HCT116 (cell line): ENCODE data around the gene ARID3A. TPM values are rescaled to one million over a fixed set of nuclear protein-coding genes. Genes with fewer than 3 reads are reported as not detected.

Experiments
- ATAC-seq: fragments of 200-7000 bp; cut with Tn5 transposase; 2 replicates; pipeline ENCODE4 v1.9.1; 2020; ENCODE audit warnings: mild to moderate bottlenecking, moderate library complexity
- BruUV-seq: library from RNA; stranded (reverse); fragments of 400-500 nt; replicated peaks from 2 replicates; lab custom pipeline; 2021; lab: Mats Ljungman, UMichigan
- CTCF ChIA-PET: fragments of 300-600 bp; sonication (Branson Sonifier 250); formaldehyde crosslinking; loops from one replicate; lab custom pipeline; 2021; ENCODE audit warnings: antibody characterized with exemption; lab: Charles Lee
- POLR2A ChIA-PET: fragments of 300-600, 350-600 bp; sonication (Branson Sonifier 250); formaldehyde crosslinking; loops from one replicate; lab custom pipeline; 2021; ENCODE audit warnings: antibody characterized with exemption; lab: Charles Lee
- RAD21 ChIA-PET, 2 experiments: fragments of 300-600 bp; sonication (Branson Sonifier 250); formaldehyde crosslinking; loops; one replicate each; lab custom pipeline; 2023; ENCODE audit warnings: low total read pairs in 2 of 2; ENCODE audit not compliant: uncharacterized antibody in 2 of 2, unreplicated experiment in 2 of 2, low non-redundant PET in 1 of 2; lab: Charles Lee
- DNase-seq: peaks from one replicate; pipeline ENCODE4 v3.0.0-alpha.2; 2010; ENCODE audit warnings: low read depth, low spot score
- H2AFZ ChIP-seq: fragments of 200-600 bp; shearing (Covaris generic), sonication (generic); 2 replicates; pipeline ENCODE4 v1.6.1; 2017; ENCODE audit warnings: low read depth, mixed run types, mixed read lengths, antibody characterized with exemption, low read length; ENCODE audit not compliant: poor library complexity, severe bottlenecking
- H3K27ac ChIP-seq: 2 replicates; pipeline ENCODE4 v1.5.1; 2012; ENCODE audit warnings: low read depth, low read length
- H3K27me3 ChIP-seq: fragments of 200-600 bp; sonication (generic); 2 replicates; pipeline ENCODE4 v1.6.1; 2016; ENCODE audit warnings: mixed run types, low read length, mixed read lengths; ENCODE audit not compliant: insufficient read depth
- H3K36me3 ChIP-seq, 2 experiments: fragments of 200-500 bp in 1 of 2; fragments of 200-600 bp in 1 of 2; sonication (Bioruptor generic) in 1 of 2; sonication (generic) in 1 of 2; 2 replicates each; pipeline versions ENCODE4 v1.5.1 to v1.6.1; 2014 to 2016; ENCODE audit warnings: low read length in 2 of 2, inconsistent platforms in 1 of 2, mixed read lengths in 1 of 2, mixed run types in 1 of 2; ENCODE audit not compliant: insufficient read depth in 2 of 2, control insufficient read depth in 1 of 2
- H3K4me1 ChIP-seq, 2 experiments: fragments of 200-600 bp in 1 of 2; sonication (generic) in 1 of 2; 2 replicates each; pipeline versions ENCODE4 v1.5.1 to v1.6.1; 2012 to 2017; ENCODE audit warnings: low read length in 2 of 2, inconsistent platforms in 1 of 2, mild to moderate bottlenecking in 1 of 2, mixed read lengths in 1 of 2, mixed run types in 1 of 2, moderate library complexity in 1 of 2; ENCODE audit not compliant: insufficient read depth in 2 of 2, control insufficient read depth in 1 of 2
- H3K4me2 ChIP-seq: fragments of 200-600 bp; sonication (generic); 2 replicates; pipeline ENCODE4 v1.6.1; 2017; ENCODE audit warnings: mixed run types, low read length, mixed read lengths
- H3K4me3 ChIP-seq, 2 experiments: fragments of 200-600 bp in 1 of 2; sonication (generic) in 1 of 2; replicated peaks in 1 of 2; 2 replicates each; pipeline ENCODE4 v1.5.1; 2011 to 2016; ENCODE audit warnings: low read length in 2 of 2, control low read depth in 1 of 2, low read depth in 1 of 2, mild to moderate bottlenecking in 1 of 2, mixed read lengths in 1 of 2, mixed run types in 1 of 2
- H3K79me2 ChIP-seq: fragments of 200-600 bp; sonication (generic); 2 replicates; pipeline ENCODE4 v1.6.1; 2017; ENCODE audit warnings: mild to moderate bottlenecking, mixed run types, low read length, moderate library complexity, mixed read lengths; ENCODE audit not compliant: insufficient read depth
- H3K9ac ChIP-seq: fragments of 200-600 bp; sonication (generic); 2 replicates; pipeline ENCODE4 v1.6.1; 2016; ENCODE audit warnings: low read length, mixed read lengths
- H3K9me2 ChIP-seq: fragments of 200-600 bp; sonication (generic), shearing (Covaris generic); 2 replicates; pipeline ENCODE4 v1.6.1; 2017; ENCODE audit warnings: mixed run types, mild to moderate bottlenecking, moderate library complexity; ENCODE audit not compliant: insufficient read depth
- H3K9me3 ChIP-seq, 2 experiments: fragments of 200-500 bp in 1 of 2; fragments of 200-600 bp in 1 of 2; sonication (Bioruptor generic) in 1 of 2; sonication (generic) in 1 of 2; 2 replicates each; pipeline ENCODE4 v1.6.1; 2014 to 2017; ENCODE audit warnings: low read length in 2 of 2, mixed read lengths in 2 of 2, inconsistent platforms in 1 of 2, low read depth in 1 of 2, mild to moderate bottlenecking in 1 of 2, mixed run types in 1 of 2, moderate library complexity in 1 of 2; ENCODE audit not compliant: control insufficient read depth in 1 of 2, insufficient read depth in 1 of 2
- H4K20me1 ChIP-seq: fragments of 200-600 bp; sonication (generic), shearing (Covaris generic); 2 replicates; pipeline ENCODE4 v1.6.1; 2017; ENCODE audit warnings: mixed run types, mild to moderate bottlenecking, moderate library complexity; ENCODE audit not compliant: insufficient read depth
- ATF3 ChIP-seq: IDR thresholded peaks from 2 replicates; pipeline ENCODE4 v1.6.1; 2012
- CBX3 ChIP-seq: IDR thresholded peaks from 2 replicates; pipeline ENCODE4 v1.6.1; 2012; ENCODE audit warnings: low read depth
- CEBPB ChIP-seq: IDR thresholded peaks from 2 replicates; pipeline ENCODE4 v1.6.1; 2012; ENCODE audit warnings: low read depth
- EGR1 ChIP-seq: IDR thresholded peaks from 2 replicates; pipeline ENCODE4 v1.6.1; 2012; ENCODE audit warnings: low read depth
- ELF1 ChIP-seq: IDR thresholded peaks from 2 replicates; pipeline ENCODE4 v1.6.1; 2012; ENCODE audit warnings: low read depth, borderline replicate concordance
- EZH2 ChIP-seq: fragments of 200-600 bp; sonication (generic); IDR thresholded peaks from 2 replicates; pipeline ENCODE4 v1.6.1; 2017; ENCODE audit warnings: antibody characterized with exemption, mixed run types
- EZH2phosphoT487 ChIP-seq: fragments of 200-600 bp; IDR thresholded peaks from 2 replicates; pipeline ENCODE4 v1.6.1; 2018; ENCODE audit warnings: antibody characterized with exemption, borderline replicate concordance
- FOSL1 ChIP-seq: IDR thresholded peaks from 2 replicates; pipeline ENCODE4 v1.6.1; 2012; ENCODE audit warnings: low read depth
- JUND ChIP-seq: IDR thresholded peaks from 2 replicates; pipeline ENCODE4 v1.6.1; 2012
- MAX ChIP-seq: IDR thresholded peaks from 2 replicates; pipeline ENCODE4 v1.6.1; 2012
- POLR2A ChIP-seq: IDR thresholded peaks from 2 replicates; pipeline ENCODE4 v1.7.0; 2011; ENCODE audit warnings: borderline replicate concordance; ENCODE audit not compliant: insufficient read depth, insufficient read length; ENCODE audit errors: extremely low read depth
- POLR2AphosphoS5 ChIP-seq: IDR thresholded peaks from 2 replicates; pipeline ENCODE4 v1.6.1; 2011; ENCODE audit warnings: mild to moderate bottlenecking, low read depth, low read length, moderate library complexity
- REST ChIP-seq: IDR thresholded peaks from 2 replicates; pipeline ENCODE4 v1.6.1; 2012; ENCODE audit warnings: low read depth
- SIN3A ChIP-seq: IDR thresholded peaks from 2 replicates; pipeline ENCODE4 v1.6.1; 2012; ENCODE audit warnings: low read depth
- SRF ChIP-seq: IDR thresholded peaks from 2 replicates; pipeline ENCODE4 v1.6.1; 2012; ENCODE audit warnings: low read depth
- TCF7L2 ChIP-seq: IDR thresholded peaks from 2 replicates; pipeline ENCODE4 v1.7.0; 2011; ENCODE audit warnings: borderline replicate concordance, inconsistent platforms; ENCODE audit not compliant: insufficient read depth, insufficient read length; ENCODE audit errors: extremely low read depth
- YY1 ChIP-seq: IDR thresholded peaks from 2 replicates; pipeline ENCODE4 v1.6.1; 2011; ENCODE audit warnings: low read length, low read depth, moderate library complexity, mild to moderate bottlenecking; ENCODE audit not compliant: insufficient replicate concordance; ENCODE audit errors: extremely low read depth
- intact Hi-C: fragments of 100-400 bp; cut with micrococcal nuclease; formaldehyde crosslinking; loops from 2 replicates; pipeline ENCODE4 v1.10.0; 2022
- total RNA-seq: library from RNA; stranded (reverse); gene quantifications from one replicate; pipeline ENCODE4 v1.2.1, GENCODE V29; 2021; ENCODE audit not compliant: unreplicated experiment

The ARID3A gene
- total RNA-seq, 1 experiment from 2014 or later, result 21.8 TPM

- H4K20me1 ChIP-seq, result no peaks in the 10 kb centered on the region
- no TSS peak for BruUV-seq
- H3K36me3 ChIP-seq, result peaks cover 6 to 7% of the 10 kb centered on the region in 2 experiments; a peak in 3 of 4 replicates
- no peak overlapping the region for H3K9ac ChIP-seq
- TF ChIP-seq CBX3 (no peak), YY1 (no peak), JUND (no peak), POLR2A (no peak), SRF (no peak), ELF1 (no peak), CEBPB (no peak), ATF3 (no peak), MAX (no peak), SIN3A (no peak), EZH2 (no peak), TCF7L2 (no peak), EGR1 (no peak), POLR2AphosphoS5 (no peak), FOSL1 (no peak), REST (no peak), EZH2phosphoT487 (no peak)
- ChIA-PET RAD21 (no interaction called here), CTCF (no interaction called here), POLR2A (no interaction called here)
- H3K27ac ChIP-seq, result no peak overlapping the region
- peaks cover 6 to 27% of the 10 kb centered on the region in 2 experiments; a peak in 3 of 4 replicates for H3K4me1 ChIP-seq
- no peak overlapping the region for H2AFZ ChIP-seq
- ATAC-seq (no peak), DNase-seq (no peak)
- H3K79me2 ChIP-seq, result peaks cover 7% of the 10 kb centered on the region; the same call in 1 of the 2 replicates
- no peaks in the 10 kb centered on the region for H3K27me3 ChIP-seq
- intact Hi-C loops, result no loop called here
- no peak overlapping the region for H3K4me3 ChIP-seq
- H3K9me3 ChIP-seq, result no peaks in the 10 kb centered on the region
- H3K4me2 ChIP-seq, result no peak overlapping the region
- H3K9me2 ChIP-seq, result no peaks in the 10 kb centered on the region
Observed at GRCh38 chr19:896999-897398, 28.8 kb upstream of the ARID3A start.
